HG03520 (cell line): ENCODE data around the gene DNAJC24.

ENCODE experiments used
- ATAC-seq: cut with Tn5 transposase; IDR thresholded peaks from one replicate; pipeline ENCODE4 v1.9.1; 2021; ENCODE audit warnings: mild to moderate bottlenecking, moderate library complexity; ENCODE audit not compliant: unreplicated experiment

Gene DNAJC24

DNA sequence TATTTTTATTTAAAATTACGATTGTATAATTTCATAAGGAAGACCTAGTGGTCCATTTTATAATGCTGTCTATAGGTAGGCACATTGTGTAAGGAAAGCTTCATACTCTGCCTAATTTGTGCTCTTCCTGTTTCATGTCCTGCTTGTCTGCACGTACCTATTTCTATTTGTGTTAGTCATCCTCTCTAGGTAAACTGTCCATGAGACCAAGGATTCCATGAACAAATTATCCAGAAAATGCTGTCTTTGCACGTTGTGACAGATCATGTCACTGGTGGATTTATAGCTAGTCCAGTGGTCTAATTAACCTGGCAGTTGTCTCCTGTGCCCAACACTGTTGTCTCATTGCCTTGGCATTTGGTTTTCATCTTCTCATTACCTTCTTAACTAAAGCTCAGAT lies 44.7 kb downstream of the DNAJC24 start:
- ATAC-seq, result no peak

DNA sequence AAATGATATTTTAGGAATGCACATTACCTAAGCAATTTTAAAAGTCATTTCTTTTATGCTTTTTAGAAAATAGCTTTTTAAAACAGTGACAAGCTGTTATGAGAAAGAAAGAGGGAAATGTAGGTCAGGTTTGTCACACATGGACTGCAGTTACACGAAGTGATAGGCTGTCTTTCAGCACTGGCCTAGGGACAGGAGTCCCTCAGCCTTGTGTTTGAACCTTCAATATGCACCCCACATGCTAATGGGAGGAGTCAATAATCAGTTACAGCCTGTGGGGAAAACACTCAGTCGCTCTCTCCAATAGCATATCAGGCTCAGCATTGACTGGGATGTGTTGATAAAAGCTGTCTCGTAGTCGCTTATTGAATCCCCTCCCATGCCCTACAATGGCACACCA lies 45.8 kb downstream of the DNAJC24 start:
- ATAC-seq, result no peak

DNA sequence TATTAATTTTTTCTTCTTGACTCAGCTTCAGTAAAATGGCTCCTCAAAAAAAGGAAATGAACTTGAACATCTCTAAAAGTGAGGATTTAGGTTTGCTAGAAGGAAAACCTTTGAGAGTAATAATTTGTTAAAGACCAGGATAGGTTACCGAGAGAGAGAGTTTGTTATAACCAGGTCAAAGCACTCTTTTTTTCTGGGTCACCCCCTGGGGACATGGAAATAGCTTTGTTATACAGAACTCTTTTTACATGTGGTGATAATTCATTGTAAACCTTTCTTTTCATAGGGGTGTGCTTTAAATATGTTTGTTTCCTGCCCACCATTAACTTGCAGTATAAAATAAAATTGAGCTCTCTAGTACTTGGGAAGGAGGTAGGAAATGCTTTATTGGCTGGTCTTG lies 47.7 kb downstream of the DNAJC24 start:
- no peak for ATAC-seq

DNA sequence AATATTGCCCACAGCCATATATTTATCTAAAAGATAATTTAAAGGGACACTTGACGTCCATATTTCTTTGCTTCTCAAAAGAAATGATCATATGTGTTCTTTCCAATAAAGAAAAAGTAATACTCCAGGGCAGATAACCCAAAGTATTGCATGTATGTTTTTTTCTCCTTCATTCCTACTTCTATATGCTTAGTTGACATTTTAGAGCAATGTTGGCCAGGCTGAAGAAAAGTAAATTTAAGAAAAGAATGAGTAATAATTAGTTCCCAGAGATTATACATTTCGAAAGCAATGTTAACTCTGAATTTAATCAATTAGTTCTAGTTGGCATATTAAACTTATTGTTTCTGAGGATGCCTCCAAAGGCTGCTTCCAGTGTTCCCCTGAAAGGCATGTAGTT lies 48.2 kb downstream of the DNAJC24 start:
- no peak for ATAC-seq

DNA sequence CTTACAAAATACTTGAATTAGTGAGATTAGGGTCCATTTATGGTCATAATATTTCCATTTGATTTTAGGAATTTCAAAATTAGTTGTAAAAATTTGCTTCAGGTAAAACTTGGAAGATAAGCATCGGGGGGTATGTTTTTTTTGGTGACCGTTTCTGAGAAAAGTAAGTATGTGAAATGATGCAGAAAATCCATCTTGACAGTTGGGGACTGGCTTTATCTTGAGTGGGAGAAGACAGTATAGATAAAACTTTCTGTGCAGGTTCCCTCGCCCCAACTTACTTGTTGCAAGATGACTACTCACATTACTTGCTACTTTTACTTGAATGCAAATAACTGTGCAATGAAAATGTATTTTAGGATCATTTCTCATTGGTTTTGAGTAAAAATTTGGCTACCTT lies 49.5 kb downstream of the DNAJC24 start:
- no peak for ATAC-seq

DNA sequence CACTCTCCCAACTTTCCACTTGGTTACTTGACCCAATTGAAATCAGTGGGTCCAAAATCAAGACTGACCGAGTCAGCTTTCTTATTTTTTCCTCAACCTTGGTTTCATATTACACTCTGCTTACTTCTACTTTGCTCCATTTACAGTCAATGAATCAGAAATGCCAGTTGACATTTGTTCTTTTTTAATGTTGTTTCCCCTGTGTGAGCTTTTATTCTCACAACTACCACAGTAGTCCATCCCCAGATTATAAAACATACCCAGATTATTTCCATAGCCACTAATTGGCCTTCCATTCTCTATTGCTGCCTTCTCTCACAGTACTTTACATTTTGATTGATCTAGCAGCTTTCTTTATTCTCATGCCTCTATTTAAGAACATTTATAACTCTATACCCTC lies 50.0 kb downstream of the DNAJC24 start:
- no peak for ATAC-seq

DNA sequence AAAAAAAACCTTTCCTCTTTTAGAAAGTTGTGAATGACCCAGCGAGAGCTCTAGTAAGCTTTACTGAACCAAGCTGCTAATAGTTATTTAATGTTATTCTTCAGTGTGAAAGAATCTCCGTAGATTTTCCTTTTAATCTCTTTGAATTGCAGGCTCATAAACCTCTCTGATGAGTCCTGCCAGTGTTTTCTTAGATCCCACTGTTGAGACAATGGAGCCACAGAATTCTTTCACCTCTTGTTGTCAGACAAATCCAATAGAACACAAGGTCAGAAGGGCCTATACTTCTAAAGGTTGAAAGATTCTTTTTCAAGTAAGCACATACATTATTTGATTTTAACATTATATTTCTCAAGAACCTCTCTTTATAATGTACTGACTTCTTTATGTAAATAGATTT lies 52.2 kb downstream of the DNAJC24 start:
- no peak for ATAC-seq

DNA sequence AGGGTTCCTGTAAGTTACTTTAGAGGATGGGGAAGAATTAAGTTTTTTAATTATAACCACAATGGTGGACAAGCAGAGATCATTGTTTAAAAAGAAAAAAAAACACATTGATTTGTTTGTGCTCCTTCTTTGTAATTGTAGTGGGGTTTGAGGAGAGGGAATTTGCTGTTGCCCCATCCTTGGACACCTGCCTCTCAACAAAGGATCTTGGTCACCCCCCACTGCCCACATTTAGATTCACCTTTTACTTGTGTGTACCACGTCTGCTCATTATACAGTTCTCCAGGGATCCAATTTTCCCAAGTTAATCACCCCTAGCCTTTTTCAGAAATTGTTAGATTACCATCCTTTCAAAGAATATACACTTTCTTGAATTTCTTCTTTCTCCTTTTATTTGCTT lies 53.0 kb downstream of the DNAJC24 start:
- ATAC-seq, result no peak

DNA sequence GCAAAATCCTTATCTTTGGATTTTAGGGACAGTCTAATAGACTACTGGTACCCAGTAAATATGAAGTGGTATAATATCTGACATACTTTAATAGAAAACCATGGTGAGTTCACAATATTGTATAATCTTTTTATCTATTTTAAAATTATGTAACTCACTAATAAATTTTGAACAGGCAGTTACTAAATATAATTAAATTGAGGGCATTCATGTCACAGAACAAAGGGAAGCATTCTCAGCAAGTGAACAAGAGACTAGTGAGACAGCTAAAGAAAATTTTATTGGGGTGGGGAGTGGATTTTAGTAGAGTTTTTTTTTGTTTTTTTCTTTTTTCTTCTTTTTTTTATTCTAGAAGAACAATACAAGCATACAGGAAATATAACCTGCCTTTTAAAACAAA lies 55.0 kb downstream of the DNAJC24 start:
- no peak for ATAC-seq

DNA sequence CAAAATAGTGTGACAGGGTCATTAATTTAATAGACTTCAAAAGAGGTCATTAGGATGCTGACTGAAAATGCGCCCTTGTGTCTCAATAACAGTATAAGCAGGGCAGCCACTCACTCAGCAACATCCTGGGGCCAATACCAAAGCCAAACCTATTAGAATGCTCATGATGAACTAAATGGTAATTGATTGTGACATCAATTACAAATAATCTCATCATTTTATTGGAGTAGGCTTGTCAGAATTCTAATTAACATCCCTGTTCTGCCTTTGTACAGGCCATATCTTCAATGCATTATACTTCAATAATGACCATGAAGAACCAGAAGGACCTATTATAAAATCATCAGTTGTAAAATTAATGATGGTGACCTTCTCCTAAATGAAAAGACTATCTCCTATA lies 64.2 kb downstream of the DNAJC24 start:
- ATAC-seq, result no peak

DNA sequence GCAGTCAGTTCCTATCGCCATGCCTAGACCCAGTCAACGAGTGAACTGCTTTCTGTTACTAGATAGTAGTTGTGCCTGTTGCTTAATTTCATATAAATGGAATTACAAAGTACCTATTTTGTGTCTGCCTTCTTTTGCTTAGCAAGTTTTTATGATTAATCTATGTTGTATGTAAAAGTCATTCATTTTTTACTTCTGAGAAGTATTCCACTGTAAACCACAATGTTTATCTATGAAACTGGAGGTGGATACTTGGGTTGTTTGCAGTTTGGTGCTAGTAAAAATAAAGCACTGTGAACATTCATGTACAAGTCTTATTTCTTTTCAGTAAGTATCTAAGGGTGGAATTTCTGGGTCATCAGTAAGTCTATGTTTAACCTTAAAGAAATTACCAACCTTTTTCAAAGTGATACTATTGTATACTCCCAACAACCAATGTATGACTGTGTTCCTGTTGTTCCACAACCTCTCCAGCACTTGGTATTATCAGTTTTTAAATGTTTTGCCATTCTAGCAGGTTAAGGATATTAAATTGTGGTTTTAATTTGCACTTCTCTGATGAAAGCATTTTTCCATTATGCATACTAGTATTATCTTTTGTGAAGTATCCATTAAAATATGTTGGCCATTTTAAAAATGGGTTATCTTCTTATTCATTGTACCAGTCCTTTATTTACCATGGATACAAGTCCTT lies 68.2 kb downstream of the DNAJC24 start:
- no peak for ATAC-seq

DNA sequence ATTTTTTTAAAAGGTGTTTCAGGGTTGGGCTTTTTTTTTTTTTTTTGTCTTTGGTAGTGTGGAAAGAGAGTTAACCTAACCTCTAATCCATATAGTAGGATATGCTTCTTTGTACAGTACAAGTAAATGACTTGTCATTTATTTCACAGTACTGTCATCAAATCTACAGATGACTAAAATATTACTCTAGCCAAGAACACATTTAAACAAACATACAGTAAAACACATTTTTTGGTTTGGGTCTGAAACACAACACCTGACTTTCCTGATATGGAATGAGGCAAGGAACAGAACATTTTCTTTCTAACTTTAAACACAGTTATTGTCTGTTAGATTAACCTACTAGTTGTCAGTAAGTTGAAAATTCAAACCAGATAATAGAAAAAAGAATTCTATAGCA lies 71.6 kb downstream of the DNAJC24 start:
- no peak for ATAC-seq

DNA sequence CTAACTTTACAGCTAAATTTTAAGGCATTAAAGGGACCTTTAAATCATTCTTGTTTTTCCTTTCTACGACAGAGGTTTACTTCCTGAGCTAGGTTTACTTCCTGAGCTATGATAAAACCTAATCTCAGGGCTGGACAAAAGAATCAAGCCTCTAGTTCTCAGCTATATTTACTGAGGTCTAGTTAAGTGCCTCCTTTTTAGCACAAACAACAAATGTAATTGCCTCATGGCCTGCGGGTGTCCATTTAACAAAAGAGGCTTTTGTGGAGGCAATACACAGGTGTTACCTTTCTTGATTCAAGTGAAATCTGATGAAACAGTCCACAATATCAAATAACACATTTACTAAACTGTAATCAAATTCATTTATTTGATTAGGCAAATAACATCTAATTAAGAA lies 72.4 kb downstream of the DNAJC24 start:
- no peak for ATAC-seq

DNA sequence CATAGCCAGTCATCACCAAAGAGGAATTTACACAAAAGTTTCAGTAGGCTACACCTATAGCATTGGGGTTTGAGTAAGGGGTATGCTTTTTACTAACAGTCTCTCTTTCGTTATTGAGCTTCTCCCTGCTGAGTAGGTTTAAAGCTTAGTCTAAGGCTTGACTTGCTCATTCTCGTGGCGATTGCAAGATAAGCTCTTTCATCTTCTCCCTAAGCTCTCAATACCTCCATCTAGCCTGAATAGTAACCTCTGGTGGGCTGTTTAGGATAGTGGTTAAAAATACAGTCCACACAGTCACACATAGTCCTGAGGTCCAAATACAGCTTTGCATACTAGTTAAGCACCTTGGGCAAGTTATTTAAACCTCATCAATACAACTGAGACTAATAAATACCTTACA lies 74.1 kb downstream of the DNAJC24 start:
- no peak for ATAC-seq

DNA sequence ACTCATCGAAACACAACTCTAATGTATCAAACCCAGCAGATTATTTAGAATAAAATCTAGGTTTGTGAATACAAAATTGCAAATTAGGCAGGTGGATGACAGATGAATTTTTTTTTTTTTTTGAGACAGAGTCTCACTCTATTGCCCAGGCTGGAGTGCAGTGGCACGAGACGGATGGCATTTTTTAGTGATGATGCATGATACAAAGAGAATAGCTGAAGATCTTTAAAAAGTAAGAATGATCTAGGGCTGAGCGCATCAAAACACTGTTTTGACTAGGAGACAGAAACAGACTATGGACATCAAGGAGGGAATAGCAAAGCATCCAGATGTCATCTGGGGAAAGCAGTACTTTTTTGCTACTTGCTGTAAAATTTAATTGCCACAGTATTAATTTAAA lies 76.0 kb downstream of the DNAJC24 start:
- no peak for ATAC-seq

DNA sequence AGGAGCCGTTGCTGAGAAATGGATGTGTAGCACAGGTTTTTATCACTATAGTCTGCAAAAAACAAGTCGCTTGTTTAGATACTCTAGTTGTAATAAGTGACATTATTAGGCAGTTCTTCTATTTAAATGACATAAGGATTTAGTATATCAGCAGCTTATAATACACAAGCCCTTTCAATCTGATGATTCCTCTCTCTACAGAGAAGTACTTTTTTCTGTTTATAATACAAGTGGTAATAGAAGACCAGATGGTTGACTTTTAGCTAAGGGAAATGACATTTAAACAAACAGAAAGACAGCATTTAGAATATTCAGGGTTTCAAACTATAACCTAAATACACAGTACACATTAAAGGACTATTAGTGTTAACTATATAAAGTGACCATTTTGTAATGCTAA lies 79.4 kb downstream of the DNAJC24 start:
- no peak for ATAC-seq

DNA sequence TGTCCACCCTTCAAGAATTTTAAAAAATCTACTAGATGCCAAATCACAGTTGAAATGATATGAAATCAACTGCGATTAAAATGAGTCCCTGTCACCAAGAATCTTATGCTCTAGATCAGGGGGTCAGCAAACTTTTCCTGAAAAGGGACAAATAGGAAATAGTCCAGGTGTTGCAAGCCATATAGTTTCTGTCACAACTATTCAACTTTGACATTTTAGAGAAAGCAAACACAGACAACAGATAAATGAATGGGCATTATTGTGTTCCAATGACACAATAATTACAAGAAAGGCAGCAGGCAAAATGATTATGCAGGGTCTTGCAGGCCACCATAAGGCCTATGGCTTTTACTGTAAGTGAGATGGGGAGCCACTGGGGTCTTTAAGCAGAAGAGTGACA lies 81.2 kb downstream of the DNAJC24 start:
- ATAC-seq, result no peak

DNA sequence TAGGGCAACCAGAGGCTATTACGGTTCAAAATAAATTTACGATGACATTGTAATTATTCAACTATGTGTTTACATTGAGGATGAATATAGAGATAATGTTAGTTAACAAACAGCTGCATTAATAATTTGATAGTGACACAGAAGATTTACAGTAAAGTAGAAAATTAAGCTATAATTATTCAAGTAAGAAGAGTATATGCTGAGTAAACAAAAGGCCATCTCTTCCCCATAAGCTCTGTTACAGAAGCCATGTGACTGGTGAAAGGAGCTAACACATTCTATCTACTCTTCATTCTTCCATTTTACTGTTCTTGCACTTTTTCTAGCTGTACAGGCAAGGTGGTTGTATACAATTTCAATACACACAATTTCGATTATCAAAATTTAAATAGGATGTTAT lies 85.5 kb downstream of the DNAJC24 start:
- no peak for ATAC-seq

DNA sequence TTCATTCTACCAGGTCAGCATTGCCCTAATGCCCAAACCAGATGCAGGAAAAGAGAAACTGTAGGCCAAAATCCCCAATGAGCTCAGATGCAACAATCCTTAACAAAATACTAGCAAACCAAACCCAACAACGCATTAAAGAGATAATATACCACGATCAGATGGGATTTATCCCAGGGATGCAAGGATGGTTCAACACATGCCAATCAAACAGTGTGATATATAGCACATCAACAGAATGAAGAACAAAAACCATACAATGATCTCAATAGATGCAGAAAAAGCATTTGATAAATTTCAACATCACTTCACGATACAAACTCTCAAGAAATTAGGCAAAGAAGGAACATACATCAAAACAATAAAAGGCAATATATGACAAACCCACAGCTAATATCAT lies 94.8 kb downstream of the DNAJC24 start:
- ATAC-seq, result no peak

DNA sequence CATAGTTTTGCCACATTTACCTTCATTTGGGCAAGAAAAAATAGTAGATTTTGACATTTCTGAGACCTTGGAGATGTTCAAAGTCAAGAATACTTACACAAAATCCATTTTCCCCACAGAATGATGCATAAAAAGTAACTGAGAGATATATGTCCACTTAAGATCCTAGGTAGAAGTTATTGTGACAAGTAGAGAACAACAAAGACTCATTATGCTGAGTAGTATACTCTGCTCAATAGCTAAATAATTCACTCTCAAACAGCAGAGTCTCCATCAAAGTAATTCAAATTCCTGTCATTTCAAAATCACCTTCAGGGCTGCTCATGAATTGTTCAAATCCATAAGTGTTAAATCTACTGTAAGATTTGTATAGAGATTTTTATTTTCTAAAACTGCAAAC lies 104.4 kb downstream of the DNAJC24 start:
- no peak for ATAC-seq

DNA sequence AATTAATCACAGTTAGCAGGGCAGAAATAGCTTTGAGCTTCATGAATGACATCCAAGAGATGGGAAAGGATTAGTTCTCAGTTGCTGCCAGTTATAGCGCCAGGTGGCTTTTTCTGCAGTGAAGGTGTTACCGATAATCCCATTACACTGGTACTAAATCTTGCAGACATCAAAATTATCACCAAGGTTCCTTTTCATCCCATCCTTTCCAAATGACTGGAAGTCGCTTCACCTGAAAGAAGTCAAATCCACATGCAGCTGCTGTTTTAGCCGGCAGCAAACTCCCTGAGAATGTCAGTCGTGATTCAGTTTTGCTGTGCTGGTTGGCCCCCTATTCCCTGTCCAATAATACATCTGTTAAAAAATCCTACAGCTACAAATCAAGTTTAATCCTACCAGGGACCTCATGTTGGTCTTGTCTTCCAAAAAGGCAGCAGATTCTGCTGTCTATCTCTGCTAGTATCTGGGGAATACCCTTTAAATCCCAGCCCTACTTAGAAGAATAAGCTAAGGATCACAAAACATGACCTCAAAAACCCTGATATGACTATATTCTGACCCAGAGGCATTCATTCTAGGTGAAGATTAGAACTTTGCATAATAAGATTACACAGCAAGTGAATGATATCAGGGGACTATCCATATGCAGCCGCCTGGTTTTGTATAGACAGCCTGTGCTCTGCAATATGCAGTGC lies 108.0 kb downstream of the DNAJC24 start:
- ATAC-seq, result no peak

DNA sequence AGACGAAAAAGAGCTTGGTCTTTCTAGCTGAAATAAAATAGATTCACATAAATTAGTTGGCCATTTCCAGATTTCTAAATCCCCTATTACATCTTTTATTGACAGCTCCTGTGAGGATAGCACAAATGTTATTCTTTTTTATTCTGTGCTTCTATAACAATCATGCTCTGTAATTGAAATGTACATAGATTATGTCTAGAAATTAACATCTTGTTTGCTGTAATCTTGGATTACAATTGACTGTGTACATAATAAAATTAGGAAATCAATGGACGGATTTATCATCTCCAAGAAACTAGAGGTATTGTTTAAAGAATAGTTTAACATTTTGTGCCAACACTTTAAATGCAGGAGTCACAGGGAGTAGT lies 108.5 kb downstream of the DNAJC24 start:
- no peak for ATAC-seq

DNA sequence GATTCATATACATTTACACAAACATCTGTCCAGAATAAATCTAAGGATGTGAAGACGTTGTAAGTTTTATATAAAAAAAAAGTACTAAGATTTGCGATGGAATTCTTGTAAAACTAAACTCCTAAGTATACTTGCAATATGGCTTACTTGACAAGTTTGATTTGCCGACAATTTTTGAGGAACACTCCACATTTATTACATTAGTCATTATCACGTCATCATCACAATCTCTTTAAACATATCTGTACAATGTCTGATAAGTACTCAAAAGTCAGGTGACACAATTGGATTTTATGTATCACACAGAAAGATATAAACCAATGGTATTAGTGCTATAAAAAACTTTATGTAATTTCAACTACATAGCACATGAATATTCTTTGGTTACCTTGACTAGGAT lies 109.4 kb downstream of the DNAJC24 start:
- no peak for ATAC-seq
